Heart left ventricle (tissue), 16 donors: ENCODE measurements around the gene AGPAT3. TPM values are rescaled to one million over a fixed set of nuclear protein-coding genes. Genes with fewer than 3 reads are reported as not detected.
"Not testable (repeated sequence)": the region's sequence is repeated elsewhere in the genome, so short reads cannot be mapped to it uniquely, and the experiment has no call there.

Experiments
- ATAC-seq, 4 donors: fragments of 200-7000 bp; cut with Tn5 transposase; one replicate each; pipeline ENCODE4 v1.9.1; 2020 to 2022; ENCODE audit warnings: moderate library complexity in 4 of 4, mild to moderate bottlenecking in 3 of 4, moderate number of reproducible peaks in 1 of 4
- DNase-seq, 5 donors: peaks; one replicate each; pipeline ENCODE4 v3.0.0-alpha.2; 2020
- H3K27ac ChIP-seq, 12 donors: fragments of 200-600 bp; sonication (generic) in 4 of 12; one replicate each; pipeline versions ENCODE4 v1.5.0 to v1.8.0; 2016 to 2022; ENCODE audit warnings: mild to moderate bottlenecking in 2 of 12
- H3K27me3 ChIP-seq, 9 donors: fragments of 200-600 bp; sonication (generic) in 2 of 9; one replicate each; pipeline versions ENCODE4 v1.5.1 to v1.8.0; 2016 to 2022; ENCODE audit warnings: mild to moderate bottlenecking in 3 of 9
- H3K36me3 ChIP-seq, 9 donors: fragments of 200-600 bp; sonication (generic) in 2 of 9; one replicate each; pipeline versions ENCODE4 v1.5.0 to v1.8.0; 2018 to 2022; ENCODE audit warnings: mild to moderate bottlenecking in 2 of 9
- H3K4me1 ChIP-seq, 12 donors: fragments of 200-600 bp; sonication (generic) in 4 of 12; one replicate each; pipeline versions ENCODE4 v1.5.0 to v1.8.0; 2016 to 2022; ENCODE audit warnings: mild to moderate bottlenecking in 3 of 12
- H3K4me3 ChIP-seq, 12 donors: fragments of 200-600 bp; sonication (generic) in 4 of 12; one replicate each; pipeline versions ENCODE4 v1.5.0 to v1.8.0; 2017 to 2022; ENCODE audit warnings: mild to moderate bottlenecking in 9 of 12, moderate library complexity in 4 of 12
- H3K9me3 ChIP-seq, 12 donors: fragments of 200-600 bp; sonication (generic) in 4 of 12; one replicate each; pipeline versions ENCODE4 v1.5.0 to v1.8.0; 2016 to 2022; ENCODE audit warnings: mild to moderate bottlenecking in 1 of 12
- CTCF ChIP-seq, 12 donors: fragments of 200-600 bp; sonication (generic) in 4 of 12; IDR thresholded peaks; one replicate each; pipeline versions ENCODE4 v1.5.0 to v1.8.0; 2018 to 2022; ENCODE audit warnings: antibody characterized with exemption in 12 of 12, mild to moderate bottlenecking in 5 of 12
- POLR2A ChIP-seq, 2 donors: fragments of 450-650 bp; IDR thresholded peaks; one replicate each; pipeline ENCODE4 v1.6.1; 2017; ENCODE audit warnings: antibody characterized with exemption in 2 of 2, mild to moderate bottlenecking in 2 of 2, moderate library complexity in 2 of 2
- WGBS, 4 donors: extraction: QIAGEN DNeasy Blood & Tissue Kit in 2 of 4; methylation state at CpG; one replicate each; pipeline versions ENCODE4 v1.1.5 to v1.1.7; 2013 to 2018; 5-methylcytosine and 5-hydroxymethylcytosine counted together
- intact Hi-C, 10 donors: fragments of 100-400 bp; cut with DNase I; formaldehyde crosslinking; loops; one replicate each; pipeline versions ENCODE4 v1.11.1 to v1.14.2; 2022
- polyA plus RNA-seq, 2 donors: library from polyadenylated mRNA; stranded (reverse); fragments of 200-250 nt; gene quantifications; one replicate each; pipeline ENCODE4 v1.2.3, GENCODE V29; 2013
- total RNA-seq, 9 donors: library from RNA; depleted of rRNA in 2 of 9; stranded (reverse); fragments of >200 nt in 2 of 9; fragmentation: NEBNext Ultra II Directional in 3 of 9; extraction: Animal tissue kit (Norgen Biotek cat#: 25700) in 3 of 9; gene quantifications; one replicate each; pipeline versions ENCODE4 v1.1.0 to v1.2.4, GENCODE V29; 2016 to 2023
- donor health status: ischemic (EF 13 %, LVEDD 7.1; RV severe dilation, severe dysfunction).
- donor health status: healthy with polysubstance abuse.
- donor health status: DM: no; HTN: yes; CAD: no.
- donor health status: DM: no; HTN: no; CAD: no.
- donor health status: ischemic (EF 25% LVEDD 6.9; RV normal size, moderate dysfunction).
- donor health status: ischemic (EF 25% LVEDD 5.7; RV mildly dilated, moderate dysfunction).
- donor health status: healthy.
- donor health status: DM: yes; HTN: yes; CAD: no.
- donor health status: ischemic (EF 35%, LVEDD 5.7; RV mildly dilated, moderate dysfunction).
- donor health status: nonischemic (EF 11% LVEDD 7.7; RV severe dilation, severe dysfunction).
- donor health status: DM: yes; HTN: yes; CAD: no.
- donor health status: PGD.
- donor health status: ischemic (EF 29% LVEDD 5.4; RV normal size, mild dysfunction).
- donor health status: nonischemic (EF 23%, LVEDD 6.1; RV moderate dilation, normal function).

AGPAT3 gene
- total and polyA plus RNA-seq, 11 donors: 26.6 to 86.0 (median 64.5) TPM

GRCh38 chr21:43820466-43820865 lies 44.6 kb upstream of the AGPAT3 start:
- Histone ChIP-seq H3K9me3 (peaks cover 0 to 9% (median 2%) of the 10 kb centered on the region in 12 donors), H3K27ac (no peak overlapping the region), H3K27me3 (peaks cover 0 to 3% (median 0%) of the 10 kb centered on the region in 9 donors), H3K4me1 (peaks cover 0 to 33% (median 0%) of the 10 kb centered on the region in 12 donors), H3K36me3 (no peaks in the 10 kb centered on the region), H3K4me3 (no peak overlapping the region)
- WGBS, 4 donors: 92 to 95% (median 94%) methylated on average over 11 of the region's 11 CpGs
- intact Hi-C loops: no loop called here
- DNase-seq (peak in 1 of 5 donors; percentile 42), ATAC-seq (no peak)
- TF ChIP-seq POLR2A (IDR thresholded peaks at IDR 0.05) (no peak), CTCF (IDR thresholded peaks at IDR 0.05) (no peak)

- WGBS, 4 donors: 92 to 97% (median 96%) methylated on average over 15 to 25 of the region's 25 CpGs
- H3K4me1 ChIP-seq: peaks cover 0 to 26% (median 0%) of the 10 kb centered on the region in 12 donors
- ATAC-seq, intact Hi-C loops, H3K27me3 ChIP-seq, H3K36me3 ChIP-seq, H3K27ac ChIP-seq, H3K4me3 ChIP-seq, H3K9me3 ChIP-seq: not testable (repeated sequence)
- DNase-seq: peak in 1 of 5 donors; percentile 28
These were observed 42.9 kb upstream of the AGPAT3 start for GRCh38 chr21:43822166-43822565.

- peaks cover 0 to 20% (median 0%) of the 10 kb centered on the region in 12 donors for H3K4me1 ChIP-seq
- DNase-seq, H3K36me3 ChIP-seq, ATAC-seq, H3K9me3 ChIP-seq, H3K27ac ChIP-seq, intact Hi-C loops, H3K4me3 ChIP-seq: not testable (repeated sequence)
- peaks cover 0 to 11% (median 3%) of the 10 kb centered on the region in 9 donors for H3K27me3 ChIP-seq
- 88 to 96% (median 93%) methylated on average over 2 to 5 of the region's 5 CpGs for WGBS, 4 donors
These were observed 42.3 kb upstream of the AGPAT3 start for GRCh38 chr21:43822741-43823140.

- Histone ChIP-seq H3K9me3 (no peaks in the 10 kb centered on the region), H3K36me3 (no peaks in the 10 kb centered on the region), H3K4me3 (no peak overlapping the region), H3K27me3 (peaks cover 0 to 15% (median 3%) of the 10 kb centered on the region in 9 donors), H3K27ac (no peak overlapping the region), H3K4me1 (peaks cover 0 to 9% (median 0%) of the 10 kb centered on the region in 12 donors)
- ATAC-seq (no peak), DNase-seq (peak in 1 of 5 donors; percentile 33)
- WGBS, 4 donors: 82 to 86% (median 85%) methylated on average over 13 to 17 of the region's 17 CpGs
- no peak for TF ChIP-seq POLR2A (IDR thresholded peaks at IDR 0.05)
- no peak for TF ChIP-seq CTCF (IDR thresholded peaks at IDR 0.05)
- intact Hi-C loops: no loop called here
These were observed 40.4 kb upstream of the AGPAT3 start for GRCh38 chr21:43824333-43825241.

- Histone ChIP-seq H3K27ac (no peak overlapping the region), H3K9me3 (no peaks in the 10 kb centered on the region), H3K4me3 (no peak overlapping the region), H3K4me1 (peaks cover 0 to 6% (median 0%) of the 10 kb centered on the region in 12 donors), H3K36me3 (no peaks in the 10 kb centered on the region), H3K27me3 (peaks cover 0 to 16% (median 4%) of the 10 kb centered on the region in 9 donors)
- intact Hi-C loops: no loop called here
- WGBS, 4 donors: 87 to 90% (median 90%) methylated on average over 23 to 24 of the region's 24 CpGs
- peak in 2 of 5 donors; percentile 18 to 29 for DNase-seq
- no peak for ATAC-seq
- TF ChIP-seq CTCF (IDR thresholded peaks at IDR 0.05) (no peak), POLR2A (IDR thresholded peaks at IDR 0.05) (no peak)
These were observed 39.6 kb upstream of the AGPAT3 start for GRCh38 chr21:43825242-43825935.
